Right lobe of liver (tissue), 6 donors: ENCODE data around the gene PTPN5. TPM values are rescaled to one million over a fixed set of nuclear protein-coding genes. Genes with fewer than 3 reads are reported as not detected.
A peak's percentile ranks its signal among the peaks of the same experiment; 100 is the strongest.

Experiments used
- ATAC-seq, 4 donors: fragments of 200-7000 bp; cut with Tn5 transposase; one replicate each; pipeline ENCODE4 v1.9.1; 2020; ENCODE audit warnings: mild to moderate bottlenecking in 4 of 4, moderate library complexity in 4 of 4
- DNase-seq, 3 donors: peaks; one replicate each; pipeline ENCODE4 v3.0.0-alpha.2; 2020
- H3K27ac ChIP-seq, 3 donors: fragments of 200-600 bp; one replicate each; pipeline ENCODE4 v1.8.0; 2022
- H3K27me3 ChIP-seq, 2 donors: fragments of 200-600 bp; one replicate each; pipeline ENCODE4 v1.8.0; 2022
- H3K36me3 ChIP-seq, 4 donors: fragments of 200-600 bp; sonication (generic) in 1 of 4; one replicate each; pipeline versions ENCODE4 v1.5.1 to v1.8.0; 2017 to 2022; ENCODE audit warnings: control low read depth in 1 of 4
- H3K4me1 ChIP-seq, 4 donors: fragments of 200-600 bp; sonication (generic) in 1 of 4; one replicate each; pipeline versions ENCODE4 v1.5.1 to v1.8.0; 2017 to 2022; ENCODE audit warnings: control low read depth in 1 of 4
- H3K4me3 ChIP-seq, 3 donors: fragments of 200-600 bp; one replicate each; pipeline ENCODE4 v1.8.0; 2022
- H3K9me3 ChIP-seq, 4 donors: fragments of 200-600 bp; sonication (generic) in 1 of 4; one replicate each; pipeline versions ENCODE4 v1.5.1 to v1.8.0; 2017 to 2022; ENCODE audit warnings: control low read depth in 1 of 4
- POLR2A ChIP-seq: fragments of 450-650 bp; IDR thresholded peaks from one replicate; pipeline ENCODE4 v1.6.1; 2017; ENCODE audit warnings: antibody characterized with exemption, mild to moderate bottlenecking
- WGBS: methylation state at CpG from one replicate; pipeline ENCODE4 v1.1.6; 2018; ENCODE audit warnings: low coverage, low lambda C conversion rate; ENCODE audit not compliant: insufficient coverage; ENCODE audit errors: missing lambda C conversion rate; 5-methylcytosine and 5-hydroxymethylcytosine counted together
- intact Hi-C, 2 donors: fragments of 100-400 bp; cut with DNase I; formaldehyde crosslinking; loops; one replicate each; pipeline versions ENCODE4 v1.11.2 to v1.14.1; 2022
- total RNA-seq, 6 experiments: library from RNA; depleted of rRNA in 2 of 6; stranded (reverse); fragments of >200 nt in 2 of 6; fragmentation: NEBNext Ultra II Directional in 3 of 6; extraction: Animal tissue kit (Norgen Biotek cat#: 25700) in 3 of 6; gene quantifications; one replicate each; pipeline versions ENCODE4 v1.1.0 to v1.2.4, GENCODE V29; 2016 to 2023
- TF ChIP-seq, protein P1 (sequence below), 4 donors: fragments of 200-600 bp in 3 of 4; fragments of 450-650 bp in 1 of 4; IDR thresholded peaks; one replicate each; pipeline versions ENCODE4 v1.5.1 to v1.8.0; 2016 to 2022; ENCODE audit warnings: antibody characterized with exemption in 4 of 4, mild to moderate bottlenecking in 2 of 4
- donor health status: DM: no; HTN: yes; CAD: no.
- donor health status: DM: no; HTN: no; CAD: no.
- donor health status: DM: no; HTN: no; CAD: no.
- donor health status: DM: no; HTN: yes; CAD: no.
- donor health status: DM: no; HTN: yes; CAD: no.

The PTPN5 gene
- total RNA-seq, 6 experiments from 2014 or later, result not detected

DNA sequence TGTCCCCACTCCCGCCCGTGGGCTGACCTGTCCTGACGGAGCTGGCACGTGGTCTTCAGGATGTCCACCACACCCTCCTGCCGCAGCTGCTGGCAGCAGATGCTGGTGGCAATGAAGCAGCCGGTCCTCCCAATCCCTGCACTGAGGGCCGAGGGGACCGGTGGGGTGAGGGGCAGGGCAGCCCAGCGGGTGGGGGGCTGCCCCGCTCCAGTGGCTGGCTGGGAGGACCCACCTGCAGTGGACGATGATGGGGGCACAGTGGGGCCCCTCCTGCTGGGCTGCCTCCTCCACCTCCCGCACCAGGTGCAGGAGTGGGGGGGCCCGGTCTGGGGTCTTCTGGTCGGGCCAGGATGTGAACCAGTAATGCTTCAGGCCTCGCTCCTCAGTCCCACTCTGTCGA is 62.2 kb downstream of the PTPN5 start:
- H3K9me3 ChIP-seq, result no peaks in the 10 kb centered on the region
- 75% methylated on average over 12 of the region's 16 CpGs for WGBS
- H3K4me3 ChIP-seq, result no peak overlapping the region
- intact Hi-C loops, result no loop called here
- H3K4me1 ChIP-seq, result no peaks in the 10 kb centered on the region
- H3K27me3 ChIP-seq, result no peaks in the 10 kb centered on the region
- no peak for DNase-seq
- H3K27ac ChIP-seq, result no peak overlapping the region
- no peaks in the 10 kb centered on the region for H3K36me3 ChIP-seq
- ATAC-seq, result no peak
- no peak for TF ChIP-seq POLR2A
- TF ChIP-seq, protein P1, sequence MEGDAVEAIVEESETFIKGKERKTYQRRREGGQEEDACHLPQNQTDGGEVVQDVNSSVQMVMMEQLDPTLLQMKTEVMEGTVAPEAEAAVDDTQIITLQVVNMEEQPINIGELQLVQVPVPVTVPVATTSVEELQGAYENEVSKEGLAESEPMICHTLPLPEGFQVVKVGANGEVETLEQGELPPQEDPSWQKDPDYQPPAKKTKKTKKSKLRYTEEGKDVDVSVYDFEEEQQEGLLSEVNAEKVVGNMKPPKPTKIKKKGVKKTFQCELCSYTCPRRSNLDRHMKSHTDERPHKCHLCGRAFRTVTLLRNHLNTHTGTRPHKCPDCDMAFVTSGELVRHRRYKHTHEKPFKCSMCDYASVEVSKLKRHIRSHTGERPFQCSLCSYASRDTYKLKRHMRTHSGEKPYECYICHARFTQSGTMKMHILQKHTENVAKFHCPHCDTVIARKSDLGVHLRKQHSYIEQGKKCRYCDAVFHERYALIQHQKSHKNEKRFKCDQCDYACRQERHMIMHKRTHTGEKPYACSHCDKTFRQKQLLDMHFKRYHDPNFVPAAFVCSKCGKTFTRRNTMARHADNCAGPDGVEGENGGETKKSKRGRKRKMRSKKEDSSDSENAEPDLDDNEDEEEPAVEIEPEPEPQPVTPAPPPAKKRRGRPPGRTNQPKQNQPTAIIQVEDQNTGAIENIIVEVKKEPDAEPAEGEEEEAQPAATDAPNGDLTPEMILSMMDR (IDR thresholded peaks at IDR 0.05), result no peak

DNA sequence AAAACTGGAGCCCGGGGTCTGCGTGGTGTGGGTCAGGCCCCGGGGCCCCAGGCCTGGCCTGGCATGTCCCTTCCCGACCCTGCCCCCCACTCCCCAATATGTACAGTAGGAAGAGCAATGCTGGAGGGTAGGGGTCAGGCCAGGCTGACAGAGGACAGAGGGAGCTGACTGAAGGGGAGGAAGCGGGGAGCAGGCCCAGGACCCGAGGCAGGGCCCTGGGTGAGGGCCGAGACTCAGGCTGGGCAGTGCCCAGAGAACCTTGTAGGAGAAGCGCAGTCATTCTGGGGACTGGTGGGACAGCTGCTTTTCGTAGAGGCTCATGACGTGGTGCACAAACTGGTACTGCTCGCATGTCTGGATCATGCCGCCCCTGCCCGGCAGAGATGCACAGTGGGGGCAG is 62.9 kb downstream of the PTPN5 start:
- H3K4me3 ChIP-seq, result no peak overlapping the region
- intact Hi-C loops, result no loop called here
- WGBS, result no CpG with 5 or more reads among the region's 13 CpGs
- no peaks in the 10 kb centered on the region for H3K27me3 ChIP-seq
- no peaks in the 10 kb centered on the region for H3K9me3 ChIP-seq
- no peak overlapping the region for H3K27ac ChIP-seq
- H3K4me1 ChIP-seq, result no peaks in the 10 kb centered on the region
- no peak for ATAC-seq
- no peaks in the 10 kb centered on the region for H3K36me3 ChIP-seq
- TF ChIP-seq POLR2A, result no peak
- TF ChIP-seq, protein P1 (IDR thresholded peaks at IDR 0.05), result no peak
- DNase-seq, result no peak

DNA sequence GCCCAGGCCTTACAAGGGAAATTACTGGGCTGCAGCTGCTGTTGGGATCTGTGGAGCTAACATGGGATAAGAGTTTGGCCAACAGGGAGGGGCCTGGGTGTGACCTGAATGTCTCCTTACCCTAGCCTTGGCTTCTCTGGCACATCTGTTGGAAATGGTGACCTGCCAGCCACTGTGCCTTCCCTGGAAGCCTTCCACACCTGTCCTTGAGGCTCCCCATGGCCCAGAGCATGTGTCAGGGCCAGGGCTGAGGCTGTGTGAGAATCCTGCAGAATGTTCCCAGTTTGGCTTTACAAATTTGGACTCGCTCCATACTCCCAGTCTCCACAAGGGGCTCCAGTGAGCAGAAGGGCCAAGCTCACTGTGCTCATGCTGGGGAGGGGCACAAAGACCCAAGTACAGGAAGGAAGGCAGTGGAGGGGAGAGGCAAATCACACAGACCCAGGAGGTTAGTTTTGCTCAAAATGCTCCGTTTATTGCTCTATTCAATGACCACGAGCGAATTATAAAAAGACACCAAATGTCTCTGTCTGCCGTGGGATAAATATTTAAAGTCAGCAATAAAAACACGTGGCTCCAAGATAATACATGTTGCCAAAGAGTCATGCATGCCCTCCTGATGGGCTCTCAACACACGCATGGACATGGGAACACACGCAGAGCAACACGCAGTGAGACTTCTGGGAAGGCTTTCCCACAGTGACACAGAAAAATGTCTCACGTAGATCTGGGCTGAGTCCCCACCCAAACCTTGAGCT is 63.9 kb downstream of the PTPN5 start:
- intact Hi-C loops, result no loop called here
- 32% methylated on average over 8 of the region's 10 CpGs for WGBS
- H3K36me3 ChIP-seq, result no peaks in the 10 kb centered on the region
- DNase-seq (no peak), ATAC-seq (peak; percentile 53 to 74 (median 70))
- TF ChIP-seq POLR2A, result no peak
- TF ChIP-seq, protein P1 (IDR thresholded peaks at IDR 0.05), result peak; percentile 47 to 76 (median 66)
- H3K4me1 ChIP-seq, result no peaks in the 10 kb centered on the region
- H3K9me3 ChIP-seq, result no peaks in the 10 kb centered on the region
- no peaks in the 10 kb centered on the region for H3K27me3 ChIP-seq
- no peak overlapping the region for H3K4me3 ChIP-seq
- H3K27ac ChIP-seq, result no peak overlapping the region

DNA sequence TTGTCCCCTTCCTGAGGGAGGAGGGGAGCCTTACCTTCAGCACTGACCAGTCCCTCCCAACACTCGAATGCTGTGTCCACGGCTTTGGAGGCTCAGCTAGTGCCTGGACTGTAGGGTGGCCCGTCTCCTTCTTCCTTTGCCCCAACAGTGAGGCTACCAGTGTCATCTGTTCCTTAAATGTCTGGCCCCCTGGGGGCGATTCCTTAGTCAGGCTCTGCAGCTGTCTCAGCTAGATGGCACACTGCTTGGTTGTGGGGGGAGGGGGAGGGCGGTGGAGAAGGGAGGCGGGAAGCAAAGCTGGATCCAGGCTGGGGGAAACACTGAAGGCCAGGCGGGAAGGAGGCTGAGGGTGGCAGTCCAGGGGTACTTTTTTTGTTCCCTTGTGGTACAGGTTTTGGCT is 65.6 kb downstream of the PTPN5 start, which contains the start of gene IGSF22:
Gene IGSF22 (minus strand): TSS at position 149 of the 400 bp plus-strand sequence. CDS start 1,952 bp downstream, outside the sequence.
- TF ChIP-seq, protein P1 (IDR thresholded peaks at IDR 0.05), result no peak
- TF ChIP-seq POLR2A, result no peak
- H3K4me1 ChIP-seq, result peaks cover 0 to 8% (median 0%) of the 10 kb centered on the region in 4 donors
- H3K9me3 ChIP-seq, result no peaks in the 10 kb centered on the region
- H3K27ac ChIP-seq, result no peak within 1 kb of the TSS
- WGBS, result 64% methylated on average over 3 of the region's 7 CpGs
- no peak for DNase-seq
- no peaks in the 10 kb centered on the region for H3K27me3 ChIP-seq
- H3K4me3 ChIP-seq, result no peak within 1 kb of the TSS
- ATAC-seq, result no peak
- intact Hi-C loops, result no loop called here
- H3K36me3 ChIP-seq, result no peaks in the 10 kb centered on the region
